Measurements from ENCODE around the gene ATOH7. TPM values are rescaled to one million over a fixed set of nuclear protein-coding genes. Genes with fewer than 3 reads are reported as not detected.
"Not testable (repeated sequence)": the region's sequence is repeated elsewhere in the genome, so short reads cannot be mapped to it uniquely, and the experiment has no call there.

ATOH7 gene
- polyA plus RNA-seq (2014; cell fraction: cytosol; rRNA removed) = 1.1 TPM in 1 of 2 replicates, not detected in the other
- polyA plus RNA-seq (2014; cell fraction: nucleus; rRNA removed) = 0.54 and 0.73 TPM in 2 replicates

DNA sequence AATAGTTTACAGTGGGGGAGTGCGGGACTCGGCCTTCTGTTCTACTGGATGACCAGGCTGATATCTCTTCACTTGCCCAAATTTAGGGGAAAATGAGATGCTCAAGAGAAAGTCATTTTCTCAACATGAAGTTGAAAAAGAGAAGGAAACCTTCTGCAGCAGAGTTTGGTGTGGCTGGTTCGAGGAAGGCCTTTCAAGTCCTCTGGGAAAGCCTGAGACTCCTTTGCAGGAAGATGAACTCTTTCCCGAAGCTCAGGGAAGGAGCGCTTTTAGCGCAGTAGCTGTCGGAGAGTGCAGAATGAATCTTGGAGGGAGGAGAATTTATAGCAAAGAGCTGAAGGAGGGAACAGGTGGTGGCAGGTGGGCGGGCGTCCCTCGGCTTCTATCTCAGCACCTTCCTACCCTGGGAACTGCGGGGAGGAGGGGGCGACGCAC lies at the start of gene ATOH7:
Gene ATOH7, minus strand, starts transcription at position 297 of the 435 bp plus-strand sequence. CDS start 436 bp downstream, outside the sequence.
- no peak for DNase-seq (ENCODE audit: low spot score)

DNA sequence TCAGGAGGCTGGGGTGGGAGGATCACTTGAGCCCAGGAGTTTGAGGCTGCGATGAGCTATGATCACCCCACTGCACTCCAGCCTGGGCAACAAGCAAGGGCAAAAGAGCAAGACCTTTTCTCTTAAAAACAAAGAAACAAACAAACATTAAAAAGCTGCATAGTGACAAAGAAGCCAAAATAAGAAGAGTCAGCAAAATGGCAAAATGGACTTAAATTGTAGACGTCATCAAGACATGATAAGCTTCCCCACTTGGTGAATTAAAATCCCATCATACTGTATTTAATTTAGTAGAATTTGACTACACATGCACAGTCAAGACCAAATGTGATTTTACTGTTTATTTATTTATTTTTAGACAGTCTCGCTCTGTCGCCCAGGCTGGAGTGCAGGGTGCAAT lies 48.8 kb upstream of the ATOH7 start:
- DNase-seq (ENCODE audit: low spot score) = no peak

DNA sequence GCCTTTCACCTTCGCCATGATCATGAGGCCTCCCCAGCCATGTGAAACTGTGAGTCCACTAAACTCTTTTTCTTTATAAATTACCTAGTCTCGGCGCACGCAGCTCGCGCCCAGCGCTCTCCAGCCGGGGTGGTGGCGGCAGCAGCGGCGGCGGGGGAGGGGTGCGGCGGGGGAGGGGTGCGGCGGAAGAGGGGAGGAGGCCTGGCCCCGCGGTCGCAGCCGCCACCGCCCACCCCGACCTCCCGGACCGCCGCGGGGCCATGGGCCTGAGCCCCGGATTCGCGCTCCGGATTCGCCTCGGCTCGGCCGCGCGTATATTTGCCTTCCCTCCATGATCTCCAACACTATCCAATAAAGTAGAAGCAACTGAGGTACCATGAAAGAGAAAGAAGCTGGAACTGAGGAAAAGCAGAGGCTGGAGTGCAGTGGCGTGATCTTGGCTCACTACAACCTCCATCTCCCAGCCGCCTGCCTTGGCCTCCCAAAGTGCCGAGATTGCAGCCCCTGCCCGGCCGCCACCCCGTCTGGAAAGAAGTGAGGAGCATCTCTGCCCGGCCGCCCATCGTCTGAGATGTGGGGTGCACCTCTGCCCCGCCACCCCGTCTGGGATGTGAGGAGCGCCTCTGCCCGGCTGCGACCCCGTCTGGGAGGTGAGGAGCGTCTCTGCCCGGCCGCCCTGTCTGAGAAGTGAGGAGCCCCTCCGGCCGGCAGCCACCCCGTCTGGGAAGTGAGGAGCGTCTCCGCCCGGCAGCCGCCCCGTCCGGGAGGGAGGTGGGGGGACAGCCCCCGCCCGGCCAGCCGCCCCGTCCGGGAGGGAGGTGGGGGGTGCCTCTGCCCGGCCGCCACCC lies 47.2 kb upstream of the ATOH7 start:
- DNase-seq (ENCODE audit: low spot score) = not testable (repeated sequence)

DNA sequence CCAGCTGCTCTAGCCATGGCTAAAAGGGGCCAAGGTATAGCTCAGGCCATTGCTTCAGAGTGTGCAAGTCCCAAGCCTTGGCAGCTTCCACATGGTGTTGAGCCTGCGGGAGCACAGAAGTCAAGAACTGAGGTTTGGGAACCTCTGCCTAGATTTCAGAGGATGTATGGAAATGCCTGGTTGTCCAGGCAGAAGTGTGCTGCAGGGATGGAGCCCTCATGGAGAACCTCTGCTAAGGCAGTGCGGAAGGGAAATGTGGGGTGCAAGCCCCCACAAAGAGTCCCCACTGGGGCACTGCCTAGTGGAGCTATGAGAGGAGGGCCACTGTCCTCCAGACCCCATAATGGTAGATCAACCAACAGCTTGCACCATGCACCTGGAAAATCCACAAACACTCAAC lies 45.9 kb upstream of the ATOH7 start:
- DNase-seq (ENCODE audit: low spot score) = not testable (repeated sequence)

DNA sequence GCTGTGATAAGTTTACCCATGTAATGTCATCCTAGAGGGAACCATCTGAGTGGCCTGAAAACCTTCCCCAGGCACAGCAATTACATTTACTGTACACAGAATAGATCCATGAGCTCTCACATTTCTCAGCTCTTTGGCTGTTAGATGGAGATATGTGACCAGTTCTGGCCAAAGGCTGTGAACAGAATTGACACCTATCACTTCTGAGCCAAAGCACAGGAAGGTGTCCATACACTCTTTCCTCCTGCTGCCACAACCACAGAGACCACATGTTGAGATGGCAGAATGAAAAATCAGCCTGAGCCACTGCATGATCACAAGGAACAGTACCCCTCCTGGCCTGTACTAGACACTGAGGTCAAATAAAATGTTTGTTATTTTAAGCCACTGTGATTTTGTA lies 44.3 kb upstream of the ATOH7 start:
- DNase-seq (ENCODE audit: low spot score) = no peak

DNA sequence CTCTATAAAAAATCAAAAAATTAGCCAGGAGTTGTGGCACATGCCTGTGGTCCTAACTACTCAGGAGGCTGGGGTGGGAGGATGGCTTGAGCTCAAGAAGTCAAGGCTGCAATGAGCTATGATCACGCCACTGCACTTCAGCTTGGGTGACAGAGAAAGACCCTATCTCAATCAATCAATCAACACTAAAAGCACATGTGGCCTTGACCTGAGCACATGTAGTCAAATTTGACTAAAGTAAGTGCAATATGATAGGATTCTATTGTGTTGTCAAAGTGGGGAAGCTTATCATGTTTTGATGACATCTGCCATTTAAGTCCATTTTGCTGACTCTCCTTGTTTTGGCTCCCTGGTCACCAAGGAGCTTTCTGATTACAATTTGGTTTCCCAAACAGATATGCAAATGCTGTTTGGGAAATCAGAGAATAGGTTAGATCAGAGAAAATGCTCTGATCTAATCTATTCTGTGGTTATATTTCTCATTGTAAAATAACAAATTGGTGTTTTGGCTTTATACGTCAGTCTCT lies 43.8 kb upstream of the ATOH7 start:
- no peak for DNase-seq (ENCODE audit: low spot score)

DNA sequence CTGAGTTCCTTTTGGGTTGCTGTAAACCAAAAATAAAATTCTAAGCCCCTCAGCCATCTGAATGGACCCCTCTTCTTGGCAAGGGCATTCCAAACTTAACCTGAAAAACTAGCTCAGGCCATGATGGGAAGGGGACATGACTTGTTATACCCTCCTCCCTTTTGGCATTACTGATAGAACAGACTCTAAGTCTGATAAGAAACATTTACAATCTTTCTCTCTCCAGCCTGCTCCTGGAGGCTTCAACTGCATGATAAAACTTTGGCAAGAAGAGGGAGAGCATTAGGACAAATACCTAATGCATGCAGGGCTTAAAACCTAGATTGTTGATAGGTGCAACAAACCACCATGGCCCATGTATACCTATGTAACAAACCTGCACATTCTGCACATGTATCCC lies 40.9 kb upstream of the ATOH7 start:
- no peak for DNase-seq (ENCODE audit: low spot score)

DNA sequence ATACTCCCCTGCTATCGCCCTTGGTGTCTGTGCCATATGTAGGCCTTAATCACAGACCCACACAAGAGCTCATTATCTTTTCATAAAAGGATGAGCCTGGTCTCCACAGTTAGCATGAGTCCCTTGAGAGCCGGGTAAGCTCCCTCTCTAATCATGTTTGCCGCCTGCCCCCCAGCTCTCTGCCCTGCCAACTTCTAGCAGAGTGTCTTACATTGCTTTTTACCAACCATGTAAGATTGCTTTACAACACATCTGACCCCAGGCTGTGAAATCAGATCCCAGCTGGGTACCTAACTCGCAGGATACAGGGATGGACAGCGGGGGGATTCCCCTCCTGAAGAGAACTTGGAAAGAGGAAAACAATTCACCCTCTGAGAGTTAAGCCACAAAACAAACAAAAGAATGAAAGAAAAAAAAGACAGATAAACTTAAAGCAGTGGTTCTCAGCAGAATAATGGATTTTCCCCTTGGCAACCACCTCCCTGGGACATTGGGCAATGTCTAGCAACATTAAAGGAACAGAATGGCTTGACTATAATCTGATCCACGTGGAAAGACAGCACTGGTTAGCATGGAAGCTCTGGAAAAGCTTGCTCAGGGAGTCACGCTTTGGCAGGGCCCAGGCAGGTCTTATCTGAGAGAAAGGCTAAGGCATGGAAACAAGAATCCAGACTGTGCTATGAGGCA lies 39.4 kb upstream of the ATOH7 start:
- peak; percentile 27 for DNase-seq (ENCODE audit: low spot score)

DNA sequence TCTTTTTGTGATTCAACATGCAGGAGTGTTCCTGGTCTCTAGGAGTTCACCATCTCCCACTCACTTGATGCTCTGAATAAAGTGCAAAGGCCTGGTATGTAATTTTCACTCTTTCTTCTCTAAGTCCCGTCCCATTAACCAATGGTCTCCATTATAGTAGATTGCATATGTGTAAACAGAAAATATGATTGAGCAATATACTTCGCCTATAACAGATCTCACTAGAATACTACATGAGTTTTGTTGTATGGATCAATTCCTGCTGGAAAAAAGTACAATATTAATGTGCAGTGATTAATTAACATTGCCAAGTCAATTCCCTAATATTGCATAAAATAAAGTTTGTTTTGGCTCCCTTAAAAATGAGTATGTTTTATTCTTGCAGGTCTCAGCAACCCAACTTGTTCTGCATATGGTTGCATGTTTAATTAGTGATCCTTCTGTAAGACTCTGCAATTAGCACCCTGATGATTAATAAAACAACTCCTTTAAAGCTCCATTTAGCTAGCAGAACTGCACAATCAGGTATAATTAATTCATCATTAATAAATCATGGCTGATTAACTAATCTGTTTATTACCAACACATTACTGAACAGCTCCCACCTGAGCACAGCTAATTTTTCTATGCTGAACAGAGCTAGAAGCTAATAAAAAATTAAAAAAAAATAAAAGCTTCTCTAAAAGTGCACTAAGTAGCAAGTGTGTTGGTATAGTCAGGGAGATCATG lies 37.8 kb upstream of the ATOH7 start:
- DNase-seq (ENCODE audit: low spot score) = no peak

DNA sequence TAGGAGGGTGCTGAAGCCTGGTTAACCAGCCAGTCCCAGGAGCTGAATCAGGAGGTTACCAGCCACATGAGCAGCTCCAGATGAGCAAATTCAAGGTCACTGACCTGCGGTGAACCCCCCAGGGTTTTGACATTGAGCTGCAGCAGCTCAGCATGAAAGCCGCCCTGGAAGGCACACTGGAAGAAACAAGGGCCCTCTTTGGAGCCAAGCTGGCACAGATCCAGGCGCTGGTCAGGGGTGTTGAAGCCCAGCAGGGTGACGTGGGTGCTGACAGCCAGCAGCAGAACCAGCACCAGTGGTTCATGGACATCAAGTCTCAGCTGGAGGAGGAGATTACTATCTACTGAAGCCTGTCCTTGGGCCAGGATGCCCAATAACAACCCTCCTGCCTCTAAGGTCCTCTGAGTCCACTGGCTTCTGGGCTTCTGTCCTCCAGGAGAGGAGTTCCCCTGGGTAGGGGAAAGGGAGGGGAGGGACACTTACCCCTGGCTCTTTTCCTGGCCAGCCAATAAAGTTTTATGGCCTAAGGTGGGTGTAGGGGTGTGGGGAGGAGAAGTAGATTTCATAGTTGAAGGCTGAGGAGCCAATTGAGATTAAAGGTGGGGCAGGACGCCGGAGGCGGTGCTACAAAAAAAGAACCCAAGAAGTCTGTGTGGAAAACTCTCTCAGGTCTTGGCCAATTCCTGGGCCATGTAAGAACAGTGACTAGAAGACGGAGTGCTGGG lies 29.4 kb upstream of the ATOH7 start:
- no peak for DNase-seq (ENCODE audit: low spot score)

DNA sequence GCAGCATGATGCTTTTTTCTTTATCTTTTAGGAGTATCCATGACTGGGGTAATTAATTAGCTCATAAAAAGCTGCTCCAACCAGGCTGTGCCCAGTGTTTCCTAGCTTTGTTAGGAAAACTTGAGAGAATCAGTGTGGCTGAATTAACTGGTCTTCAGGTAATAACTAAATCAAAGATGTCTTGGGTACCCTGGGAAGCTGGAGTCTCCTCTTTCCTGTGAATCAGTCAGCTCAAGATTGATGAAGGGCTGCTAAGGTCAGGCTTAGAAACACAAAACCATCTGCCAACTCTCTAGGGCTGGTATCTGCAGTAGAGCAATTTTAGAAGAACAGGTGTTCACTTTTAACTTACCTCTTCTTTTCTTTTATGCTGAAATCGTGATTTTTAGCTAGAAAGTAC lies 21.4 kb upstream of the ATOH7 start:
- DNase-seq (ENCODE audit: low spot score) = no peak

DNA sequence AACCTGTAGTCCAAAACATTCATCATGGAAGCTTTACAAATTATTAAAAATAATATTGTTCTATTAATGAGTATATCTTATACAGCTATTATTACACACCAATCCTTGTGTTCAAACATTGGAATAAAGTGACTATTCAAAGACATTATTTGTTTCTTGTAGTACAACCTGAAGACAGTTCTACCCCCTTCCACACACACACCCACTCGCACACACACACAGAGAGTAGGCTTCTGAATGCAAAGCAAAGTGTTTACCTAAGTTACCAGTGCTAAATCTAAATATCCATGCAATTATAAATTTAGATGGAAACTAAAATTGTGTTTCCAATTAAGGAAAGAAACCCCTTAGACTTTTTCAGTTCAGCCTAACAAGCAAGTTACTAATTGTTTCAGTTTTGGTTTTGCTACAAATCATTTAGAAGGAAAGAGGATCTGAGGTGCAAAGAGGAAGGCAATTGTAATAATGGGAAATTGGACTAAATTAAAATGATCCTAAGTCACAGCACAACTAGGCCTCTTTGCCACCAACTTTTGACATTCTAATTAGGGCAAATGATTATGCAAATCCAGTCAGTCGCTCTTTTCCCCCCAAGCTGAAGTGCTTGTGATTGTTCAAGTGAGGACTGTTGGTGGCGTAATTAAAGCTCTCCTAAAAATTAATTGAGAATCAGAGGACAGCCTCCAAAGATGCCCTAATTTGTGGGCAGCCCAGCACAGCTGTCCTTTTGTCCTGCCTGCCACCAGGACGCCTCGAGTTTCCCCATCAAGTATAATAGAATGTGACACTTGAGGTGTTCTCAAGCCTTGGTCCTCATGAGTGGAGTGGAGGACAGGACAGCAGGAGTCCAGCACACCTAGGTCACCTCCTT lies 19.9 kb upstream of the ATOH7 start:
- DNase-seq (ENCODE audit: low spot score) = no peak

DNA sequence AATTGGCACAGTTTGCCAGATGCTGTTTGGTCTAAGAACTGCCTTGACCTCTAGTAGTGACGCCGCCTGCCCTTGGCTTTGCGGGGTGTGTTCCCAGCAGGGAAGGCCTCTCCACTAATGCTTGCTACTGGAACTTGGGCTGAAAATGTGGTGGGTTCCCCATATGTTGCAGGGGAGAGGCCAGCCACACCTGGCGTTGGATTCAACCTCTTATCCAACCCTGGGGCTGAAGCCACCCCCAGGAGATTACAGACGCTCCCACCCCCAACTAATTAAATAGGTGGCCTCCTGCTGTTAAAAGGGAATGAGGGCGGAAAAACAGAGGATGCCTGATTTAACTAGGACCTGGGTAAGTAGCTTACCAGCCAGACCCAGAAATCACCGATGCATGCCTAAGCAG lies 19.2 kb upstream of the ATOH7 start:
- DNase-seq (ENCODE audit: low spot score) = peak; percentile 47

DNA sequence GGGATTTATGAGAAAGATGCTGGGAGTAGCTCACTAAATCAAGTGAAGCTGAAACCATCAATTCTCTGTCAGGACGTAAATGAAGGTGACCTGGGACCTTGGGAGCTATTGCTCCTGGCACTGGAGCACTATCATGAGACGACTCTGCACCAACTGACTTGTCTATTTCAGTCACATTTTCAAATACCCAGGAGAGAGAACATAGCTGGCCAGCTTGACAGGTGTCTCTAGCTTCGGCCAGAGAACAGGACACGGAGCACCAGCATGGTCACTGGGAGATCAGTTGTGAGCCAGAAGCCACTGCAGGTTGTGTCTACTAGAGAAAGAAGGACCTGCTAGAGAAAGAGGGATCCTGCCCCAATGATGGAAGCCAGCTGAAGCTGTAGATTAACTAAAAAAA lies 17.4 kb upstream of the ATOH7 start:
- DNase-seq (ENCODE audit: low spot score) = no peak

DNA sequence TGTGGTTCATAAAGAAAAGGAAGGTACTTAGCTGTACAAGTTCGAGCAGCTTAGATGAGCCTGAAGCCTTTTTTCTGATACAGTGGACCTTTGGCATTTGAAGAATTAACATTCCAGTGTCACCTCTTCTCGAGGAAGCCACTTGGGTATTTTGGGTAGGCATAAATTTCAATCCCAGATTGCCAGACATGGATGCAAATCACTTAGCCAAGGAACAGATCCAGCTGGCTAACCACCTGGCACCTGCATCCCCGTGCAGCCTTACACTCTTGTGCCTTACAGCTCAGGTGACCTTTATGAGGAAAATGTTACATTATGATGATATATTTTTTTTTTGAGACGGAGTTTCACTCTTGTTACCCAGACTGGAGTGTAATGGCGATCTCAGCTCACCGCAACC lies 16.0 kb upstream of the ATOH7 start:
- no peak for DNase-seq (ENCODE audit: low spot score)

DNA sequence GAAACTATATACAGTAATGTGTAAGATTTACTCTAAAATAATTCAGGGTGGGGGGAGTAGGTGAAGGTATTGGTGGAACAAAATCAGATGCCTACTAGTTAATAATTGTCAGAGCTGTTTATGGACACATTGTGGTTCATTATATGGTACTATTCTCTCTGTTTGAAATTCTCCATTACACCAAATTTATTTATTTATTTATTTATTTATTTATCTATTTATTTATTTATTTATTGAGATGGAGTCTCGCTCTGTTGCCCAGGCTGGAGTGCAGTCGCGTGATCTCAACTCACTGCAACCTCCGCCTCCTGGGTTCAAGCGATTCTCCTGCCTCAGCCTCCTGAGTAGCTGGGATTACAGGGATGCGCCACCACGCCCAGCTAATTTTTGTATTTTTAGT lies 14.5 kb upstream of the ATOH7 start:
- DNase-seq (ENCODE audit: low spot score) = not testable (repeated sequence)

DNA sequence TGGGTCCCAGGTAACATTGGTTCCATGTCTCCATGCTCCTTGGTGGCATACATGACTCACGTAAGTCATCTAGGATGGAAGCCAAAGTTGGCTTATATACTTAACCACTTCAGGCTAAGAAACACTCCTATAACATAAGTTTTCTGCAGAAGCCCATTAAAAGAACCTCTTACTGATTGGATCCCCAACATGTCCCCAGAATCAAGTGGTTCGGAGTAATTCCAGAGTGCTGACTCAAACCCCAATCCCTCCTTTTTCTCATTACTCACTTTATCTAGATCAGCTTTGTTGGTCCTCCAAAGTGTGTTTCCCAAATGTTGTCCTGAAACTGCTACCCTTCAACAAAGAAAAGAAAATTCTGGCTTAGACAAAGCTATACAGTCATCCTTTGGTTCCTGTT lies 10.1 kb upstream of the ATOH7 start:
- DNase-seq (ENCODE audit: low spot score) = no peak

DNA sequence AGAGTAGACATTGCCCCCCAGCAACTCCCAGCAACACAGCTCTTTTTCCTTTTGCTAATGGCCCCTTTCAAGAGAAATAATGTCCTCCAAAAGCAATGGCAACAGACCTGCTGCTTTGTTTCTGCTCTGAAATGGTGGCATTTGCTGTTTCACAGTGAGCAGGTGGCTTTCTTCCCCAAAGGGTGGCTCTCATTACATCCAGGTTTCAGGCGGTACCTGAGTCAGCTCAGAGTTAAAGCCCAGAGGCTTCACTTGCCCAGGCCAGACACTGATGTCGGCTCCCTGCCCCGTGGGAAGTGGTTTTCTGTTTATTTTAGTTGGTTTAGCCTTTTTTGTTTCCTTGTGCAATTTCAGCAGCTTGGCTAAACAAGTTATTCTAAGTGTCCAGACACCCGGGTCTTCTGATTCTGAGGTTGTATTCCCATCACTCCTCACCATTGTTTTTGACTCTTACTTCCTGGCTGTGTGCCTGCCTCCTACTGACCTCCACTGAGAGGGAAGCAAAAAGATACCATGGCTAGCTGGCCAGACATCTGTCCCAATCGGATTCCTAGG lies 7.8 kb upstream of the ATOH7 start:
- DNase-seq (ENCODE audit: low spot score) = no peak

DNA sequence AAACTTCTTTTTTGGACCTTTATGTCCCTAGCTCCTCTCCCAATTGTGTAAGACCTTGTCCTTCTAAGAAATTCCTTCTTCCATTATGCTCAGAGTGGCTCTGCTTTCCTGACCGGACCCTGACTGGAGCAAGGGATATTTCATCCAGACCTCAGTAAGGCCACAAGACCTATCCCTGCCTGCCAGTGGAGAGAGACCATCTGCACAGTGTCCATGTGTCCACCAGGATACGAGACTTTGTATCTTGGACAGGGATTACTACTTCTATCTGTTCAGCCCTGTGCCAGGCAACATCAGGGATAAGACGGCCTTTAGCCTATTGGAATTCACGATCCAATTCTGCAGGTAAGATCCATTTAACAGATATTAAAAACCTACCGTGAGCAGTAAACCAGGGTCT lies 7.2 kb upstream of the ATOH7 start:
- DNase-seq (ENCODE audit: low spot score) = no peak

DNA sequence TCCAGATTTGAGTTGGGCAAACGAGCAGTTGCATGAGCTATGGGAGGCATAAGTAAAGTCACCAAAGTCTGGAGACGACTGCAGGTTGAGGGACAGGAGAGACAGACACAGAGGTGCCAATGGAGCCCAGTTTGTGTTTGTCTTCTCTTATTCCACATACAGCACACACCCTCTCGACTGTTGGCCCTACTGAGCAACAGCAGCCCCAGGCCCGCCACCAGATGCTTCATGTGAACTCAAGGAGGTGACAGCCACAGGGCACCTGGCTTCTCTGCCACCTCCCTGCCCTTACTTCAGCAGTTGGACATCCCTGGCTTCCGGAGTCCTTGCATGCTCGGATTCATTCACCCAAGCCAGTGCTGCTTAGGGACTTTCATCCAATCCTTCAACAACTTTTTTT lies 6.5 kb upstream of the ATOH7 start:
- no peak for DNase-seq (ENCODE audit: low spot score)

All from SK-N-DZ (cell line).